Colonic mucosa (tissue), 4 donors: ENCODE results near the gene SIAH2. TPM values are rescaled to one million over a fixed set of nuclear protein-coding genes. Genes with fewer than 3 reads are reported as not detected.

Experiments
- DNase-seq: peaks from one replicate; pipeline ENCODE4 v3.0.0-alpha.2; 2020
- H3K27ac ChIP-seq: fragments of 200-600 bp; one replicate; pipeline ENCODE4 v1.8.0; 2021
- H3K27me3 ChIP-seq: fragments of 200-600 bp; one replicate; pipeline ENCODE4 v1.8.0; 2021
- H3K36me3 ChIP-seq: fragments of 200-600 bp; one replicate; pipeline ENCODE4 v1.8.0; 2021
- H3K4me1 ChIP-seq: fragments of 200-600 bp; one replicate; pipeline ENCODE4 v1.8.0; 2021; ENCODE audit warnings: mild to moderate bottlenecking
- H3K4me3 ChIP-seq: fragments of 200-600 bp; one replicate; pipeline ENCODE4 v1.8.0; 2021
- H3K9ac ChIP-seq, 2 donors: one replicate each; pipeline ENCODE4 v1.7.0; 2013; ENCODE audit warnings: control low read depth in 2 of 2, low read depth in 2 of 2, low read length in 2 of 2
- H3K9me3 ChIP-seq: fragments of 200-600 bp; one replicate; pipeline ENCODE4 v1.8.0; 2021
- CTCF ChIP-seq: fragments of 200-600 bp; IDR thresholded peaks from one replicate; pipeline ENCODE4 v1.8.0; 2022; ENCODE audit warnings: antibody characterized with exemption, mild to moderate bottlenecking
- intact Hi-C: fragments of 100-400 bp; cut with DNase I; formaldehyde crosslinking; loops from one replicate; pipeline ENCODE4 v1.14.1; 2022
- total RNA-seq, 2 donors: library from RNA; stranded (reverse); fragmentation: NEBNext Ultra II Directional in 1 of 2; extraction: Animal tissue kit (Norgen Biotek cat#: 25700) in 1 of 2; gene quantifications; one replicate each; pipeline ENCODE4 v1.2.1, GENCODE V29; 2021
- donor health status: healthy.
- donor health status: DM: no; HTN: no; CAD: no.
- donor health status: DM: no; HTN: no; CAD: no.

Gene SIAH2
- total RNA-seq, 2 donors from 2014 or later, result 27.9 to 33.8 TPM

- TF ChIP-seq CTCF, result no peak
- Histone ChIP-seq H3K9ac (no peak overlapping the region), H3K9me3 (no peaks in the 10 kb centered on the region), H3K4me3 (no peak overlapping the region), H3K27me3 (no peaks in the 10 kb centered on the region), H3K36me3 (no peaks in the 10 kb centered on the region), H3K27ac (no peak overlapping the region), H3K4me1 (peaks cover 4% of the 10 kb centered on the region)
- DNase-seq, result no peak
- intact Hi-C loops, result loop anchor here (10.0 kb wide), 1 partner anchor 355 kb away; the partner anchor contains the start of gene MED12L
Measured at GRCh38 chr3:150729682-150730360, 33.1 kb downstream of the SIAH2 start.

GRCh38 chr3:150727653-150728502, 35.1 kb downstream of the SIAH2 start:
- Histone ChIP-seq H3K4me1 (peaks cover 4% of the 10 kb centered on the region), H3K36me3 (no peaks in the 10 kb centered on the region), H3K27me3 (no peaks in the 10 kb centered on the region), H3K4me3 (no peak overlapping the region), H3K9me3 (no peaks in the 10 kb centered on the region), H3K27ac (no peak overlapping the region), H3K9ac (peak overlapping the region in 1 of 2 donors; percentile 2)
- TF ChIP-seq CTCF, result no peak
- DNase-seq, result no peak
- intact Hi-C loops, result loop anchor here (10.0 kb wide), 1 partner anchor 357 kb away; the partner anchor contains the start of gene MED12L

- Histone ChIP-seq H3K9me3 (no peaks in the 10 kb centered on the region), H3K36me3 (no peaks in the 10 kb centered on the region), H3K4me1 (peaks cover 4% of the 10 kb centered on the region), H3K4me3 (no peak overlapping the region), H3K27me3 (no peaks in the 10 kb centered on the region), H3K9ac (peak overlapping the region in 1 of 2 donors; percentile 29), H3K27ac (peak overlapping the region; percentile 15)
- intact Hi-C loops, result loop anchor here (10.0 kb wide), 1 partner anchor 359 kb away; the partner anchor contains the start of gene MED12L
- DNase-seq, result peak; percentile 76
- TF ChIP-seq CTCF, result no peak
Measured at GRCh38 chr3:150725548-150725947, 37.4 kb downstream of the SIAH2 start.

GRCh38 chr3:150723946-150724345, 39.0 kb downstream of the SIAH2 start:
- Histone ChIP-seq H3K27ac (no peak overlapping the region), H3K9me3 (no peaks in the 10 kb centered on the region)

More at GRCh38 chr3:150723946-150724345, 39.0 kb downstream of the SIAH2 start:
- H3K36me3 ChIP-seq, result no peaks in the 10 kb centered on the region
- DNase-seq, result peak; percentile 46
- intact Hi-C loops, result loop anchor here (5.0 to 10.0 kb wide), 3 partner anchors 63 to 423 kb away; partner anchors contain the start of gene MED12L
- TF ChIP-seq CTCF, result no peak
- no peaks in the 10 kb centered on the region for H3K27me3 ChIP-seq
- H3K4me1 ChIP-seq, result peaks cover 4% of the 10 kb centered on the region
- no peak overlapping the region for H3K4me3 ChIP-seq
- H3K9ac ChIP-seq, result no peak overlapping the region
